Measurements from ENCODE around the gene NSD2.

- TF ChIP-seq CTCF (IDR thresholded peaks at IDR 0.05; ENCODE audit: poor library complexity) (peak; percentile 72), EZH2 (IDR thresholded peaks at IDR 0.05; ENCODE audit: borderline replicate concordance) (no peak), EZH2phosphoT487 (IDR thresholded peaks at IDR 0.05; ENCODE audit: low read depth, severe bottlenecking, unreplicated experiment) (no peak)
These were observed 39.5 kb downstream of the NSD2 start for GRCh38 chr4:1910643-1911042.
